Stimulated activated CD8-positive, alpha-beta memory T cell treated with anti-CD3 and anti-CD28 coated beads, Interleukin-4, amount 100 ng/mL, for 4 hours (primary cell): Measurements from ENCODE around the gene PSMG2.
"Not testable (repeated sequence)": the region's sequence is repeated elsewhere in the genome, so short reads cannot be mapped to it uniquely, and the experiment has no call there.

ENCODE experiments used
- DNase-seq, 2 donors: peaks; one replicate each; pipeline ENCODE4 v3.0.0-alpha.2; 2020; ENCODE audit warnings: low read depth in 2 of 2, low spot score in 1 of 2

The PSMG2 gene

GRCh38 chr18:12758566-12758965, 55.7 kb downstream of the PSMG2 start:
- DNase-seq = not testable (repeated sequence)

- DNase-seq = no peak
These were observed 62.3 kb downstream of the PSMG2 start for GRCh38 chr18:12765126-12765525.

- DNase-seq = no peak
These were observed 62.7 kb downstream of the PSMG2 start for GRCh38 chr18:12765586-12765985.

- no peak for DNase-seq
These were observed 64.2 kb downstream of the PSMG2 start for GRCh38 chr18:12766986-12767433.

GRCh38 chr18:12767580-12768155, 64.8 kb downstream of the PSMG2 start:
- DNase-seq = no peak

GRCh38 chr18:12768625-12769024, 65.8 kb downstream of the PSMG2 start:
- no peak for DNase-seq

- no peak for DNase-seq
These were observed 66.3 kb downstream of the PSMG2 start for GRCh38 chr18:12769136-12769535.

- no peak for DNase-seq
These were observed 67.0 kb downstream of the PSMG2 start for GRCh38 chr18:12769644-12770440.

GRCh38 chr18:12770469-12771219, 67.8 kb downstream of the PSMG2 start:
- DNase-seq = no peak

GRCh38 chr18:12772111-12772510, 69.3 kb downstream of the PSMG2 start:
- no peak for DNase-seq

GRCh38 chr18:12773369-12773768, 70.5 kb downstream of the PSMG2 start:
- DNase-seq = no peak

- no peak for DNase-seq
These were observed 72.1 kb downstream of the PSMG2 start for GRCh38 chr18:12774982-12775381.
